DLD1 (cell line): ENCODE data around the gene ADGRL3.

Source experiments
- in situ Hi-C: cut with HindIII; loops from 2 replicates; pipeline ENCODE4 v1.10.0; 2017; ENCODE audit warnings: low sequenced_read_pairs

ADGRL3 gene

GRCh38 chr4:61531188-61531587 lies 331.1 kb downstream of the ADGRL3 start:
- in situ Hi-C loops: no loop called here

- in situ Hi-C loops: no loop called here
These were observed 332.3 kb downstream of the ADGRL3 start for GRCh38 chr4:61532336-61533000.

GRCh38 chr4:61533140-61533539 lies 333.0 kb downstream of the ADGRL3 start:
- in situ Hi-C loops: no loop called here

GRCh38 chr4:61540944-61541343 lies 340.8 kb downstream of the ADGRL3 start:
- in situ Hi-C loops: no loop called here

GRCh38 chr4:61541459-61541858 lies 341.3 kb downstream of the ADGRL3 start:
- in situ Hi-C loops: no loop called here

- in situ Hi-C loops: no loop called here
These were observed 343.9 kb downstream of the ADGRL3 start for GRCh38 chr4:61543976-61544375.

GRCh38 chr4:61545902-61546480 lies 345.9 kb downstream of the ADGRL3 start:
- in situ Hi-C loops: no loop called here

- in situ Hi-C loops: no loop called here
These were observed 349.2 kb downstream of the ADGRL3 start for GRCh38 chr4:61549336-61549735.

GRCh38 chr4:61553557-61554125 lies 353.5 kb downstream of the ADGRL3 start:
- in situ Hi-C loops: no loop called here

GRCh38 chr4:61555789-61556188 lies 355.7 kb downstream of the ADGRL3 start:
- in situ Hi-C loops: no loop called here

GRCh38 chr4:61556277-61556676 lies 356.2 kb downstream of the ADGRL3 start:
- in situ Hi-C loops: no loop called here

GRCh38 chr4:61559396-61559795 lies 359.3 kb downstream of the ADGRL3 start:
- in situ Hi-C loops: no loop called here

- in situ Hi-C loops: no loop called here
These were observed 360.9 kb downstream of the ADGRL3 start for GRCh38 chr4:61561028-61561427.

- in situ Hi-C loops: no loop called here
These were observed 371.8 kb downstream of the ADGRL3 start for GRCh38 chr4:61571761-61572559.

- in situ Hi-C loops: no loop called here
These were observed 375.7 kb downstream of the ADGRL3 start for GRCh38 chr4:61575796-61576195.

- in situ Hi-C loops: no loop called here
These were observed 379.7 kb downstream of the ADGRL3 start for GRCh38 chr4:61579786-61580185.

GRCh38 chr4:61580721-61581377 lies 380.7 kb downstream of the ADGRL3 start:
- in situ Hi-C loops: no loop called here

- in situ Hi-C loops: no loop called here
These were observed 383.6 kb downstream of the ADGRL3 start for GRCh38 chr4:61583696-61584095.

- in situ Hi-C loops: no loop called here
These were observed 388.7 kb downstream of the ADGRL3 start for GRCh38 chr4:61588621-61589402.

- in situ Hi-C loops: no loop called here
These were observed 390.8 kb downstream of the ADGRL3 start for GRCh38 chr4:61590881-61591280.
